Mesenchymal stem cell (in vitro differentiated cells and primary cell): ENCODE measurements around the gene MYO1D.
"Not testable (repeated sequence)": the region's sequence is repeated elsewhere in the genome, so short reads cannot be mapped to it uniquely, and the experiment has no call there.

Experiments
- DNase-seq: peaks from one replicate; pipeline ENCODE4 v3.0.0-alpha.2; 2013
- H2AFZ ChIP-seq: one replicate; pipeline ENCODE4 v1.6.1; 2013; ENCODE audit warnings: low read depth, mild to moderate bottlenecking, control low read depth, inconsistent platforms, low read length, moderate library complexity
- H2AK5ac ChIP-seq: 2 replicates; pipeline ENCODE4 v1.6.1; 2013; ENCODE audit warnings: low read length, moderate library complexity, mild to moderate bottlenecking, inconsistent platforms; ENCODE audit not compliant: severe bottlenecking
- H2BK120ac ChIP-seq: one replicate; pipeline ENCODE4 v1.6.1; 2013; ENCODE audit warnings: low read depth, mild to moderate bottlenecking, inconsistent platforms, low read length, moderate library complexity
- H2BK12ac ChIP-seq, 2 experiments: one replicate each; pipeline ENCODE4 v1.6.1; 2013; ENCODE audit warnings: inconsistent platforms in 2 of 2, low read length in 2 of 2, mild to moderate bottlenecking in 2 of 2, moderate library complexity in 2 of 2, control low read depth in 1 of 2
- H2BK15ac ChIP-seq: one replicate; pipeline ENCODE4 v1.6.1; 2013; ENCODE audit warnings: mild to moderate bottlenecking, low read depth, inconsistent platforms; ENCODE audit not compliant: poor library complexity, severe bottlenecking
- H2BK5ac ChIP-seq: 2 replicates; pipeline ENCODE4 v1.6.1; 2013; ENCODE audit warnings: low read depth, mild to moderate bottlenecking, low read length, control low read depth, inconsistent platforms; ENCODE audit not compliant: poor library complexity, severe bottlenecking
- H3K14ac ChIP-seq, 2 experiments: one replicate each; pipeline ENCODE4 v1.6.1; 2013; ENCODE audit warnings: inconsistent platforms in 2 of 2, low read length in 2 of 2, control low read depth in 1 of 2, mild to moderate bottlenecking in 1 of 2, moderate library complexity in 1 of 2
- H3K18ac ChIP-seq, 2 experiments: one replicate each; pipeline ENCODE4 v1.6.1; 2013; ENCODE audit warnings: inconsistent platforms in 2 of 2, low read length in 2 of 2, control low read depth in 1 of 2, low read depth in 1 of 2, mild to moderate bottlenecking in 1 of 2
- H3K23ac ChIP-seq, 2 experiments: one replicate each; pipeline ENCODE4 v1.6.1; 2013; ENCODE audit warnings: inconsistent platforms in 2 of 2, low read length in 2 of 2, mild to moderate bottlenecking in 2 of 2, moderate library complexity in 2 of 2, control low read depth in 1 of 2
- H3K27ac ChIP-seq: 2 replicates; pipeline ENCODE4 v1.5.1; 2013; ENCODE audit warnings: mild to moderate bottlenecking, moderate library complexity, low read length, control low read depth, inconsistent platforms; ENCODE audit not compliant: poor library complexity, severe bottlenecking
- H3K27me3 ChIP-seq, 2 experiments: 2 replicates each; pipeline versions ENCODE4 v1.6.1 to v1.7.0; 2013; ENCODE audit warnings: low read length in 2 of 2, mild to moderate bottlenecking in 2 of 2, moderate library complexity in 2 of 2, control low read depth in 1 of 2, inconsistent platforms in 1 of 2; ENCODE audit not compliant: control insufficient read depth in 1 of 2, insufficient read depth in 1 of 2
- H3K36me3 ChIP-seq, 2 experiments: 2 replicates each; pipeline versions ENCODE4 v1.6.1 to v1.7.0; 2013; ENCODE audit warnings: low read length in 2 of 2, control low read depth in 1 of 2, inconsistent platforms in 1 of 2, low read depth in 1 of 2, mild to moderate bottlenecking in 1 of 2; ENCODE audit not compliant: insufficient read depth in 2 of 2, control insufficient read depth in 1 of 2
- H3K4ac ChIP-seq, 2 experiments: one replicate each; pipeline ENCODE4 v1.6.1; 2013; ENCODE audit warnings: inconsistent platforms in 2 of 2, low read length in 2 of 2, mild to moderate bottlenecking in 2 of 2, moderate library complexity in 2 of 2, control low read depth in 1 of 2, low read depth in 1 of 2
- H3K4me1 ChIP-seq: 2 replicates; pipeline ENCODE4 v1.6.1; 2013; ENCODE audit warnings: low read depth, low read length, control low read depth; ENCODE audit not compliant: control insufficient read depth, insufficient read depth
- H3K4me2 ChIP-seq: 2 replicates; pipeline ENCODE4 v1.6.1; 2013; ENCODE audit warnings: low read length, mild to moderate bottlenecking, inconsistent platforms; ENCODE audit not compliant: poor library complexity, severe bottlenecking
- H3K4me3 ChIP-seq, 2 experiments: 2 replicates each; pipeline versions ENCODE4 v1.5.1 to v1.7.0; 2013; ENCODE audit warnings: low read length in 2 of 2, mild to moderate bottlenecking in 2 of 2, control low read depth in 1 of 2, low read depth in 1 of 2; ENCODE audit not compliant: insufficient read depth in 1 of 2
- H3K79me1 ChIP-seq: replicated peaks from 2 replicates; pipeline ENCODE4 v1.6.1; 2013; ENCODE audit warnings: mild to moderate bottlenecking, control low read depth, low read length, inconsistent platforms; ENCODE audit not compliant: poor library complexity, severe bottlenecking
- H3K9ac ChIP-seq: 2 replicates; pipeline ENCODE4 v1.7.0; 2013; ENCODE audit warnings: mild to moderate bottlenecking, low read length, moderate library complexity
- H3K9me3 ChIP-seq: 2 replicates; pipeline ENCODE4 v1.7.0; 2013; ENCODE audit warnings: mild to moderate bottlenecking, low read length; ENCODE audit not compliant: control insufficient read depth
- H4K8ac ChIP-seq: one replicate; pipeline ENCODE4 v1.6.1; 2013; ENCODE audit warnings: inconsistent platforms, mild to moderate bottlenecking, low read length, moderate library complexity
- H4K91ac ChIP-seq: one replicate; pipeline ENCODE4 v1.6.1; 2013; ENCODE audit warnings: mild to moderate bottlenecking, low read length, inconsistent platforms
- WGBS: methylation state at CpG from one replicate; pipeline ENCODE4 v1.1.7; 2013; ENCODE audit warnings: mixed read lengths; 5-methylcytosine and 5-hydroxymethylcytosine counted together

MYO1D gene

GRCh38 chr17:32920293-32920692 lies 43.4 kb upstream of the MYO1D start:
- Histone ChIP-seq H3K36me3 (no peaks in the 10 kb centered on the region), H2AK5ac (no peak overlapping the region), H4K8ac (no peak overlapping the region), H3K23ac (no peak overlapping the region), H3K9ac (no peak overlapping the region), H3K9me3 (no peaks in the 10 kb centered on the region), H2BK12ac (no peak overlapping the region), H3K27ac (no peak overlapping the region), H3K4me3 (no peak overlapping the region), H2BK15ac (no peak overlapping the region), H3K18ac (no peak overlapping the region), H3K4me1 (no peaks in the 10 kb centered on the region), H3K79me1 (no peaks in the 10 kb centered on the region), H3K27me3 (peaks cover 0 to 9% of the 10 kb centered on the region in 2 experiments), H3K14ac (no peak overlapping the region), H3K4me2 (no peak overlapping the region), H2BK5ac (no peak overlapping the region), H3K4ac (no peak overlapping the region), H2BK120ac (no peak overlapping the region), H2AFZ (no peak overlapping the region), H4K91ac (no peak overlapping the region)
- 93% methylated on average over 6 of the region's 8 CpGs for WGBS
- DNase-seq, result no peak

GRCh38 chr17:32919876-32920275 lies 43.0 kb upstream of the MYO1D start:
- not testable (repeated sequence) for H3K14ac ChIP-seq, H3K23ac ChIP-seq, H3K36me3 ChIP-seq, DNase-seq, H3K9me3 ChIP-seq, H2BK5ac ChIP-seq, H3K4me3 ChIP-seq, H3K18ac ChIP-seq, H3K79me1 ChIP-seq, H2AFZ ChIP-seq, H3K4me2 ChIP-seq, H2AK5ac ChIP-seq, H3K9ac ChIP-seq, H3K27me3 ChIP-seq, H4K91ac ChIP-seq, H3K4ac ChIP-seq, H4K8ac ChIP-seq, H2BK15ac ChIP-seq, H3K27ac ChIP-seq, H3K4me1 ChIP-seq, H2BK120ac ChIP-seq, H2BK12ac ChIP-seq
- 99% methylated on average over 3 of the region's 4 CpGs for WGBS

- Histone ChIP-seq H3K4me1 (no peaks in the 10 kb centered on the region), H3K27ac (no peak overlapping the region), H3K9me3 (no peaks in the 10 kb centered on the region), H2BK5ac (no peak overlapping the region), H2BK15ac (no peak overlapping the region), H4K91ac (no peak overlapping the region), H3K9ac (no peak overlapping the region), H3K4me3 (no peak overlapping the region), H3K23ac (no peak overlapping the region), H3K4me2 (no peak overlapping the region), H2AK5ac (no peak overlapping the region), H3K36me3 (no peaks in the 10 kb centered on the region), H4K8ac (no peak overlapping the region), H2BK12ac (no peak overlapping the region), H2AFZ (no peak overlapping the region), H3K79me1 (no peaks in the 10 kb centered on the region), H3K14ac (no peak overlapping the region), H2BK120ac (no peak overlapping the region), H3K4ac (no peak overlapping the region), H3K18ac (no peak overlapping the region), H3K27me3 (peaks cover 7 to 9% of the 10 kb centered on the region in 2 experiments)
- no peak for DNase-seq
- 63% methylated on average over 4 of the region's 5 CpGs for WGBS
These were observed 40.9 kb upstream of the MYO1D start for GRCh38 chr17:32917842-32918241.

GRCh38 chr17:32917081-32917480 lies 40.2 kb upstream of the MYO1D start:
- no peak overlapping the region for H2BK15ac ChIP-seq
- H3K18ac ChIP-seq, result no peak overlapping the region
- no peak overlapping the region for H3K23ac ChIP-seq
- H3K4me3 ChIP-seq, result no peak overlapping the region
- no peak overlapping the region for H4K8ac ChIP-seq
- H2AFZ ChIP-seq, result no peak overlapping the region
- no peaks in the 10 kb centered on the region for H3K36me3 ChIP-seq
- no peak overlapping the region for H3K4me2 ChIP-seq
- peaks cover 7 to 9% of the 10 kb centered on the region in 2 experiments for H3K27me3 ChIP-seq
- DNase-seq, result no peak
- no peak overlapping the region for H2BK5ac ChIP-seq
- H3K4ac ChIP-seq, result no peak overlapping the region
- no peak overlapping the region for H4K91ac ChIP-seq
- no peak overlapping the region for H3K27ac ChIP-seq
- no peak overlapping the region for H3K14ac ChIP-seq
- no peaks in the 10 kb centered on the region for H3K79me1 ChIP-seq
- H3K4me1 ChIP-seq, result no peaks in the 10 kb centered on the region
- H3K9ac ChIP-seq, result no peak overlapping the region
- no peak overlapping the region for H2AK5ac ChIP-seq
- no peaks in the 10 kb centered on the region for H3K9me3 ChIP-seq
- H2BK12ac ChIP-seq, result no peak overlapping the region
- H2BK120ac ChIP-seq, result no peak overlapping the region
